ENCODE data around the gene SLC35F5.
"Not testable (repeated sequence)": the region's sequence is repeated elsewhere in the genome, so short reads cannot be mapped to it uniquely, and the experiment has no call there.

SLC35F5 gene

GRCh38 chr2:113698892-113699447 is 57.5 kb downstream of the SLC35F5 start:
- H3K4me3 ChIP-seq (ENCODE audit: control insufficient read depth, low read depth, low read length): no peak overlapping the region
- TF ChIP-seq, protein P1, sequence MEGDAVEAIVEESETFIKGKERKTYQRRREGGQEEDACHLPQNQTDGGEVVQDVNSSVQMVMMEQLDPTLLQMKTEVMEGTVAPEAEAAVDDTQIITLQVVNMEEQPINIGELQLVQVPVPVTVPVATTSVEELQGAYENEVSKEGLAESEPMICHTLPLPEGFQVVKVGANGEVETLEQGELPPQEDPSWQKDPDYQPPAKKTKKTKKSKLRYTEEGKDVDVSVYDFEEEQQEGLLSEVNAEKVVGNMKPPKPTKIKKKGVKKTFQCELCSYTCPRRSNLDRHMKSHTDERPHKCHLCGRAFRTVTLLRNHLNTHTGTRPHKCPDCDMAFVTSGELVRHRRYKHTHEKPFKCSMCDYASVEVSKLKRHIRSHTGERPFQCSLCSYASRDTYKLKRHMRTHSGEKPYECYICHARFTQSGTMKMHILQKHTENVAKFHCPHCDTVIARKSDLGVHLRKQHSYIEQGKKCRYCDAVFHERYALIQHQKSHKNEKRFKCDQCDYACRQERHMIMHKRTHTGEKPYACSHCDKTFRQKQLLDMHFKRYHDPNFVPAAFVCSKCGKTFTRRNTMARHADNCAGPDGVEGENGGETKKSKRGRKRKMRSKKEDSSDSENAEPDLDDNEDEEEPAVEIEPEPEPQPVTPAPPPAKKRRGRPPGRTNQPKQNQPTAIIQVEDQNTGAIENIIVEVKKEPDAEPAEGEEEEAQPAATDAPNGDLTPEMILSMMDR (conservative IDR thresholded peaks at IDR 0.05; ENCODE audit: control insufficient read depth, insufficient read depth, low read depth, low read length): no peak
- no peak for DNase-seq (ENCODE audit: low read depth)

- not testable (repeated sequence) for DNase-seq (ENCODE audit: low read depth); H3K4me3 ChIP-seq (ENCODE audit: control insufficient read depth, low read depth, low read length)
Measured at GRCh38 chr2:113698251-113698650, 58.2 kb downstream of the SLC35F5 start.

DNA sequence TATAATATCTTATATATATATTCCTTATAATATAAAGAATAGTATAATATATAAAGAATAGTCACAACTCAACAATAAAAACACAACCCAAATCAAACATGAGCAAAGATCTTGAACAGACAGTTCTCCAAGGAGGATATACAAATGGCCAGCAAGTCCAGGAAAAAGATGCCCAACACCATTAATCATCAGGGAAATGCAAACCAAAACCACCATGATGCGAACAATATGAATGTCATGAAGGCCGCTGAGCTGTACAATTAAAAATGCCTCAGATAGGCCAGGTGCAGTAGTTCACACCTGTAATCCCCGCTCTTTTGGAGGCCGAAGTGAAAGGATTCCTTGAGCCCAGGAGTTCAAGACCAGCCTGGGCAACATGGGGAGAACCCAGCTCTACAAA is 58.9 kb downstream of the SLC35F5 start:
- no peak overlapping the region for H3K4me3 ChIP-seq (ENCODE audit: control insufficient read depth, low read depth, low read length)
- TF ChIP-seq, protein P1 (conservative IDR thresholded peaks at IDR 0.05; ENCODE audit: control insufficient read depth, insufficient read depth, low read depth, low read length): no peak
- no peak for DNase-seq (ENCODE audit: low read depth)

GRCh38 chr2:113694438-113694837 is 62.0 kb downstream of the SLC35F5 start:
- H3K4me3 ChIP-seq (ENCODE audit: control insufficient read depth, low read depth, low read length): no peak overlapping the region
- TF ChIP-seq, protein P1 (conservative IDR thresholded peaks at IDR 0.05; ENCODE audit: control insufficient read depth, insufficient read depth, low read depth, low read length): no peak
- no peak for DNase-seq (ENCODE audit: low read depth)

DNA sequence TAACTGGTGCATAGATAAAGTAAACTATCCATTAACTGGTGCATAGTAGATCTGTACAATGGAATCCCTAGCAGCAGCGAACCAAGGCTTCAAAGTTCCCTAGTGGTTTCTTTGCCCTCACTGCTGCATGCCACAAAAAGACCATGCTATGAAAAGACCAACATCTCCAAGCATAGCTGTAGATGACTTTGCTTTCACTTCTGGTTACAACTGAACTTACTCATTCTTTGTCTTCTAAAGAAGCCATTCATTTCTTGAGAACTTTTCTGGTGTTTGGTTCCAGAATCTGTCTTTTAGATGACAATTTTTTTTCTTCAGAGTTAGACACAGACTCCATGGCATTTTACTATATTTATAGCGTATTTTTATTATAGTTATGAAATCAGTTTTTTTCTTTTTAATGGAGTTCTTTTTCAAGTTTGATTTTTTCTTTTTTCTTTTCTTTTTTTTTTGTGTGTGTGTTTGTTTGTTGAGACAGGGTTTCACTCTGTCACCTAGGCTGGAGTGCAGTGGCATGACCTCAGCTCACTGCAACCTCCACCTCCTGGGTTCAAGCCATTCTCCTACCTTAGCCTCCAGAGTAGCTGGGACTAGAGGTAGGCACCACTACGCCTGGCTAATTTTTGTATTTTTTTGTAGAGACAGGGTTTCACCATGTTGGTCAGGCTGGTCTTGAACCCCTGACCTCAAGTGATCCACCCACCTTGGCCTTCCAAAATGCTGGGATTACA is 63.6 kb downstream of the SLC35F5 start:
- no peak for DNase-seq (ENCODE audit: low read depth)
- TF ChIP-seq, protein P1 (conservative IDR thresholded peaks at IDR 0.05; ENCODE audit: control insufficient read depth, insufficient read depth, low read depth, low read length): no peak
- no peak overlapping the region for H3K4me3 ChIP-seq (ENCODE audit: control insufficient read depth, low read depth, low read length)

- DNase-seq (ENCODE audit: low read depth); H3K4me3 ChIP-seq (ENCODE audit: control insufficient read depth, low read depth, low read length): not testable (repeated sequence)
Measured at GRCh38 chr2:113690871-113691270, 65.6 kb downstream of the SLC35F5 start.

DNA sequence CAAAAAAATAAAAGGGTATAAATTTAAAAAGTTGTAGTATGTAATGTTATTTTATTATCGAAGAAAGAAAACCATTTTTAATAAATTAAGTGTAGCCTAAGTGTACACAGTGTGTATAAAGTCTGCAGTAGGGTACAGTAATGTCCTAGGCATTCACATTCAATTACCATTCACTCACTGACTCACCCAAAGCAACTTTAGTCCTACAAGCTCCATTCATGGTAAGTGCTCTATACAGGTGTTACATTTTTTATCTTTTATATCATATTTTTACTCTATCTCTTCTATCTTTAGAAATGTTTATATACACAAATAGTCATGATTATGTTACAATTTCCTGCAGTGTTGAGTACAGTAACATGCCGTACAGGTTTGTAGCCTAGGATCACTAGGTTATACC is 69.9 kb downstream of the SLC35F5 start:
- peak; percentile 23 for DNase-seq (ENCODE audit: low read depth)
- TF ChIP-seq, protein P1 (conservative IDR thresholded peaks at IDR 0.05; ENCODE audit: control insufficient read depth, insufficient read depth, low read depth, low read length): no peak
- H3K4me3 ChIP-seq (ENCODE audit: control insufficient read depth, low read depth, low read length): no peak overlapping the region

GRCh38 chr2:113685471-113685870 is 71.0 kb downstream of the SLC35F5 start:
- TF ChIP-seq, protein P1 (conservative IDR thresholded peaks at IDR 0.05; ENCODE audit: control insufficient read depth, insufficient read depth, low read depth, low read length): no peak
- peak; percentile 17 for DNase-seq (ENCODE audit: low read depth)
- H3K4me3 ChIP-seq (ENCODE audit: control insufficient read depth, low read depth, low read length): no peak overlapping the region

All from fibroblast of mammary gland (primary cell).